Activated CD4-positive, alpha-beta T cell treated with anti-CD3 and anti-CD28 coated beads for 48 hours (primary cell): ENCODE measurements around the gene CMPK2.
"Not testable (repeated sequence)": the region's sequence is repeated elsewhere in the genome, so short reads cannot be mapped to it uniquely, and the experiment has no call there.

Source experiments
- DNase-seq: peaks from one replicate; pipeline ENCODE4 v3.0.0-alpha.2; 2020

The CMPK2 gene

DNA sequence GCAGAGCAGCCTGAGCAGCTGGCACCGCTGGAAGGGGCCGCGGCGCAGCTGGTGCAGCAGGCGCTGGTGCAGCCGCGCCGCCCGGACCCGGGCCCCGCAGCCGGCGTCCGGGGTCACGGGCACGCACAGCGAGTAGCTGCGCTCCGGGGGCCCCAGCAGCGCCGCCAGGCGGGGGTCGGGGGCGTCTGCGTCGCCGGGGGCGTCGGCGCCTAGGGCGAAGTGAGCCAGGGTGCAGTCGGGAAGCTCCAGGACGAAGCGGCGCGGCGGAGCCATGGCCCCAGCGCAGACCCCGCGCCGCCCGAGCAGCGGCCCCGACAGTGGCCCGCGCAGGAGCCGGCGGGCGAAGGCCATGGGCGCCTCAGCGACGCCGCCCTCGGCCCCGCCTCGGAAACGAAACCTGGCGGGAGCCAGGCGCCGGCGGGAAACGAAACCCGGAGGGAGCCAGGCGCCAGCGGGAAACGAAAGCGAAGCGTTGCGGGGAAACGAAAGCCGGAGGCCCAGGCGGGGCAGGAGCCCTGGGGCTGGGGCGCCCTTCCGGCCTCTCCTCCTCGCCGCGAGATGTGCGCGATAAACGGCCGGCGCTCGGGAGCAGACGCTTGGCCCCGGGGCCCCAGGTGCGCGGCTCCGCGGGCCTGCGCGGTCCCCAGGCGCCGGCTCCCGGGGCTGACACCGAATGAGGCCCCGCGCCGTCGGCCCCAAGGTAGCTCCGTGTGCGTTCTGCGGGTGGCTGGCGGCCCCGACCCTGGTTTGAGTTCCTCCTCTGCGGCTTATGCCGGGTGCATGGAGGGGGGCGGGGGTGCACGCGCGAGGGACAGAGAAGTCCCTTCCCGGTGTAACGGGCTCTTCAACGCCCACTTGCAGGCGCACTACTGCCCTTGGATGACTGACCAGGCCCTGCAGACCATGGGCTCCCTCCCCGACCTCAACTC is at the start of gene CMPK2:
CMPK2 (minus strand) TSS at position 562 of the 929 bp plus-strand sequence; CDS start at position 351, 211 bp downstream.
- DNase-seq, result peak; percentile 85

- no peak for DNase-seq
These were observed 49.7 kb upstream of the CMPK2 start for GRCh38 chr2:6915399-6915798.

DNA sequence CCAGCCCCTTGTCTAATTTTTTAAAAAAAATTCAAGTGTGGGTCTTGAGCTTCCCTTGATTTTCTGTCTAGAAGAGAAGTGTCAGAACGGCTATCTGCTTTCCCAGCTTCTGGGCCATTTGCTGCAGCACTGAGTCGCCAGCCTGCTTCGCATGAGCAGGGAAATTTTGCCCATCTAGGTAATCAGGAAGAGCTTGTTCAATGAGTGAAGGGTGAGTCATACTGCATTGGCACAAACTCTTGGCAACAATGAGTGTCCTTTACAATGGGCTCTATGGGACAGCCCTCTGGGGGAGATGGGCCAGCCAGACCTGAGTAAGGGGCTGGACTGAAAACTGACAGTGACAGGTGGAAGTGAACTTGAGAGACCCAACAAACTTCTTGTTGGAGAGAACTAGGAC is 49.1 kb upstream of the CMPK2 start:
- peak; percentile 45 for DNase-seq

- peak; percentile 74 for DNase-seq
These were observed 47.9 kb upstream of the CMPK2 start for GRCh38 chr2:6913415-6914157.

DNA sequence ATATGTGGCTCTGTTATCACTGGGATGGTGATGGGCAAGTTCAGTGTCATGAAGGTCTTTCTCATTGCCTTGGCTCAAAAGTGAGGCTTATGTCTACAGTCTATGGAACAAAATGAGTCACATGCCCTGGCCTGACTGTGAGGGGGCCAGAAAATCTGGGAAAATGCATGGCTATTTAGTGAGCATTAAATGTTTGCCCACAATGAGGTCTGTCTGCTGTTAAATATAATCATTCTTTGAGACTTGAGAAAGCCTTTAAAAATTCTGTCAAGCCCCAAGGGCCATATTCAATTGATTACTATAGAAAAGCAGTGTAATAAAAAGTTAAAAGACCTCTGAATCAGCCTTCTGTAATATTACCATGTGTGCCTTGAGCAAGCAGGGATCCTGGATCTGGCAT is 46.0 kb upstream of the CMPK2 start:
- DNase-seq, result no peak

DNA sequence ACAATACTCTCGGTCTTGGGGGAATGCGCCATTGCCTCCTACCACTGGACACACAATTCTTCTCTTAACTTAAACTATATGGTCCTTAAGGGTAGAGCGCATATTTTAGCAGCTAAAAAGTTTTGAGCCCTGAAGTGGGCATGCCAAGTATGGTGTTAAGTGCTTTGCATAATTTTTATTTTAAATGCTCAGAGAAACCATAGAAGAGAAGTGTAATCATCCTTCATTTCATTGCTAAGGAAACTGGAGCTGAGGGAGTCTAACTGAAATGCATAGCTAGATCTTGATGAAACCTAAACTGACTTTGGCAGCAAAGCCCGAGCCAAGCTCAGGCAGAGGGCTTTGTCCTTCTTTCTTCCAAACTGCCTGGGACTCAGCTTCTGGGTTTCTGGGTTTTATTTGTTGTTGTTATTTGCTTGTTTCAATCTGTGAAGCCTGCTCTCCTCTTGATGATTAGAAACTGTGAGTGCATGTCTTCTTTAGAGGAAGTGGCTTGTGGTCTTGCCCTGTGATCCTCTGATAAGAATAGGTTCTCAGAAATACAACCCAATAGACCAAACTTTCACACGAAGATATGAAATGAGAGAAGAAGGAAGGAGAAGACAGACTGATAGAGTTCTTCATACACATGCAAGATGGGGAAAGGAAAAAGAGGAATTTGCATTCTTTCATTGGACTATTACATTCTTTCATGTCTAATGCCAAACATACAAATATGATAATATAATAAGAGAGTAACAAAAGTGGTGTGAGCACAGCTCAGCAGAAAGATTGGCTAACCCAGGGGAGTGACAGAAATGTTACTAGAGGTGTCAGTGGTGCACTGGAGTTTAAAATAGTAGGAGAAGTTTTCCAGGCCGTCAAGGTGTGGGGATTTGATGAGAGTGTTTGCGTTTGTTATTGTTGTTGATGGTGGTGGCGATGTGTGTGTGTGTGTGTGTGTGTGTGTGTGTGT is 44.0 kb upstream of the CMPK2 start:
- no peak for DNase-seq

GRCh38 chr2:6908291-6908690 is 42.6 kb upstream of the CMPK2 start:
- no peak for DNase-seq

GRCh38 chr2:6906165-6906741 is 40.5 kb upstream of the CMPK2 start:
- no peak for DNase-seq

GRCh38 chr2:6905668-6906067 is 40.0 kb upstream of the CMPK2 start:
- DNase-seq, result no peak

DNA sequence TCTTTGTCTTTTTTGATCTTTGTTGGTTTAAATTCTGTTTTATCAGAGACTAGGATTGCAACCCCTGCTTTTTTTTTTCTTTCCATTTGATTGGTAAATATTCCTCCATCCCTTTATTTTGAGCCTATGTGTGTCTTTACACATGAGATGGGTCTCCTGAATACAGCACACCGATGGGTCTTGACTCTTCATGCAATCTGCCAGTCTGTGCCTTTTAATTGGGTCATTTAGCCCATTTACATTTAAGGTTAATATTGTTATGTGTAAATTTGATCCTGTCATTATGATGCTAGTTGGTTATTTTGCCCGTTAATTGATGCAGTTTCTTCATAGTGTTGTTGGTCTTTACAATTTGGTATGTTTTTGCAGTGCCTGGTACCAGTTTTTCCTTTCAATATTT is 36.9 kb upstream of the CMPK2 start:
- not testable (repeated sequence) for DNase-seq

- no peak for DNase-seq
These were observed 31.4 kb upstream of the CMPK2 start for GRCh38 chr2:6896930-6897759.

GRCh38 chr2:6893876-6894482 is 28.3 kb upstream of the CMPK2 start:
- DNase-seq, result no peak

DNA sequence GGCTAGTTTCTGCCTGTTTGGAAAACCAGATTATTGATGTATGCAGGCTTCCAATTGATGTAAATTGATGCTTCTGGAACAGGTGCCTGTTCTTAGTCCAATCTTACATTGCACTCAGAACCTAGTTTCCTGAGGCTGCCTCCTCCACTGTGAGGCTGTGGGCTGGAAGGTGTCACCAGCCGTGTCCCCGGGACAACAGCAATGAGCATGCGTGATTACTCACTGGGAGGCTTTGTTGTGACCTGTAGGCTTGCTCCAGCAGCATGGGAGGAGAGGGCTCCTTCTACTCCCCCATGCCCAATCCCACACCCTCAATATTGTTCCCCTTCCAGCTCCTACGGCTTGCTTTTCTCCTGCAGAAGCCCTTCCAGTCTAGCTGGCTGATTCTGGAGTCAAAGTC is 23.0 kb upstream of the CMPK2 start:
- no peak for DNase-seq

DNA sequence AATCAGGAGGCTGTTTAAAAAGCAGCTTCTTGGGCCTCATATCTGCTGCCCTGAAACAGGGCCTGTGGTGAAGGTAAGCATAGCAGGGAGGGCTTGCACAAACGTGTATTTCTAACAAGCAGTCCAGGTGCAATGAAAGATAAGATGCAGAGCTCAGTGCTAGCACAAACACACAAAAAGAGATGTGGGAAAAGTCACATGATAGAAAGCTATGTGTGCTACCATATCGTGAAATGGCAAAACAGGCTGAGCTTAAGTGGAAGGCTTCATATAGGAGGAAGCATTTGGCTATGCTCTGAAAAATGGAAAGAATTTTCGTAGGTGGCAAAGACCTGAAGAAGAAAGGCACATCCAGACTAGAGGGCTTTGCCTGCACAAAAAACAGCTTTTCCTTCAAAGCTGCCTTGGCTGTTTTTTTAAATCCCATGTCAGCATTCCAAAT is 22.1 kb upstream of the CMPK2 start:
- no peak for DNase-seq

- no peak for DNase-seq
These were observed 20.3 kb upstream of the CMPK2 start for GRCh38 chr2:6885968-6886367.

DNA sequence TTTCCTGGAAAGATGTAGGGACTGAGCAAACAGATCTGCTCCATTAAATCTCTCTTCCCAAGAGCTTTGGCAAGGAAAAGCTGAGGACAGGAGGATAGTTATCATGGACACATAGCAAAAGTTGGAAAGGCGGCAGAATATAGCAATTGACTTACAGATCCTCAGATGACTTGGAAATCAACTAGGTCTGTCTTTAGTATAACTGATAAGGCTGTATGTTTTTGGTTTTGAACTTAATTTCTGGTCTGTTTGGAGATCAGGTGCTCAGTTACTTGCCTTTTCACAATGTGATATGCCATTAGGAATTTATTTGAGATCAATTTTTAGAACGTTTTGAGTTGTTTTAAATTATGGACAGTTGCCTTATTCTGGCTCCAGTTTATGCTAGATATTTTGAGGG is 19.8 kb upstream of the CMPK2 start:
- DNase-seq, result no peak

DNA sequence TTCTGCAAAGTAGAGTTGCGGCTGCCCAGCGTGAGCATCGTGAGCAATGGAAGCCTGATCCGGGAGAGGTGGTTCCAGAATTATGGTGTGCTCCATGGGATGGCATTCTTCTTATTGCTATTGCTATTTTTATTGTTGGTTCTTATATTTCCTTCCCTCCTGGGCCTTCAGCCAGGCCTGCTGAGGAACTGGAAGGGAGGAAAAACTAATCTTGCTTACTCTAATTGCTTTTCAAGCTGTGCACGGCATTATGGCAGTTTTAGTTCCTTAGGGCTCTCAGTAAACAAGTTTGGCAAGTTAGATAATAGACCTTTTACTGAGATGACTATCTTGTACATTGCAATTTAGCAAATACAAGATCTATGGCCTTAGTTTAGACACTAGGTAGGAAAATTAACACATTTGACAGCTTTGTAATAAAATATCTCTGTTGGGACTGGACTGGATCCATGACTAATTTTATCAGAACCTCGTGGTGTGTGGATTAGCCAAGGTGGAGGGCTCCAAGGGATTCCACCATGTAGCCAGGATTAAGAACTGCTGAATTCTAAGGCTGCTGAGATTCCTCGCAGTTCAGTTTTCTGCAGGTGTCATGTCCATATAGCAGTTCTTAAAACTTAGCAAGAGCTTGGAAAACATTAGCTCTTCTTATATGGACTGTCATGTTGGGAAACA is 17.9 kb upstream of the CMPK2 start:
- no peak for DNase-seq

GRCh38 chr2:6881516-6881915 is 15.8 kb upstream of the CMPK2 start:
- DNase-seq, result no peak

DNA sequence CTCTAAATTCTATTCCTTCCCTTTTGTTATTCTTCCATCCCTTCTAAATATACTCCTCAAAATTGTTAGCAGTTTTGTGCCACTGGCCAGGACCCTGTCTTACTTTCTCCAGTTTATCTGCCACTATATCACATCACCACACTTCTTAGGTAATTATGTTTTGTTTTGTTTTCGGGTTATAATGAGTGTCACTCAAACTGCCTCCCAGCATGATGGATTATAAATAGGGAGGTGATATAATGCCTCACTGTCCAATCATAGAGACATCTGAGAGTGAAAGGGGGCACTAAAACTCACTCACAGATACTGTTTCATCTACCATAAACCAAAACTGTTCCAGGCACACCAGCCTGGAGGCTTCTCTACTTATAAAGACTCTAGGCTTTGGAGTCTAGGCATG is 15.3 kb upstream of the CMPK2 start:
- DNase-seq, result no peak

- DNase-seq, result no peak
These were observed 14.6 kb upstream of the CMPK2 start for GRCh38 chr2:6880200-6880733.
